K562 (cell line): ENCODE results near the gene KRT81. TPM values are rescaled to one million over a fixed set of nuclear protein-coding genes. Genes with fewer than 3 reads are reported as not detected.
"Not testable (repeated sequence)": the region's sequence is repeated elsewhere in the genome, so short reads cannot be mapped to it uniquely, and the experiment has no call there.

Experiments
- ATAC-seq: fragments of 200-7000 bp; cut with Tn5 transposase; 3 replicates; pipeline ENCODE4 v1.9.1; 2020; ENCODE audit warnings: moderate library complexity
- BruUV-seq: library from RNA; stranded (reverse); fragments of 400-500 nt; replicated peaks from 2 replicates; lab custom pipeline; 2021; lab: Mats Ljungman, UMichigan
- CTCF ChIA-PET: fragments of 300-600 bp; formaldehyde crosslinking; extraction: SDS; loops from one replicate; lab custom pipeline; 2021; ENCODE audit warnings: low intra/inter-chr PET ratio; lab: Yijun Ruan, JAX
- POLR2A ChIA-PET: fragments of 300-600, 350-650 bp; sonication (Branson Sonifier 250); formaldehyde crosslinking; extraction: SDS; loops from one replicate; lab custom pipeline; 2021; ENCODE audit warnings: antibody characterized with exemption, inconsistent platforms; lab: Yijun Ruan, JAX
- DNase-seq, 4 experiments: peaks; one replicate each; pipeline versions ENCODE4 v3.0.0 to v3.0.0-alpha.2; 2011 to 2018; ENCODE audit warnings: low spot score in 3 of 4, mixed read lengths in 3 of 4; ENCODE audit errors: extremely low read depth in 1 of 4
- FAIRE-seq: peaks from 2 replicates; lab custom pipeline; 2011; peaks lifted over from hg19 to GRCh38; lab: Jason Lieb, UNC
- H2AFZ ChIP-seq: 2 replicates; pipeline ENCODE4 v1.6.0; 2011; ENCODE audit warnings: low read depth, low read length, control low read depth, inconsistent platforms
- H3K27ac ChIP-seq: fragments of 200-600 bp; 3 replicates; pipeline ENCODE4 v1.8.0; 2011; ENCODE audit warnings: low read depth, mild to moderate bottlenecking, control low read depth, inconsistent platforms, low read length, moderate library complexity, mixed read lengths; ENCODE audit errors: extremely low read depth
- H3K27me3 ChIP-seq, 2 experiments: fragments of 300-600 bp in 1 of 2; 2 replicates in 1 of 2; 3 replicates in 1 of 2; pipeline versions ENCODE4 v1.6.0 to v1.8.0; 2011; ENCODE audit warnings: inconsistent platforms in 2 of 2, low read length in 2 of 2, mild to moderate bottlenecking in 1 of 2, mixed read lengths in 1 of 2, moderate library complexity in 1 of 2; ENCODE audit not compliant: control insufficient read depth in 2 of 2, insufficient read depth in 2 of 2
- H3K36me3 ChIP-seq: fragments of 300-600 bp; 3 replicates; pipeline ENCODE4 v1.8.0; 2011; ENCODE audit warnings: mild to moderate bottlenecking, low read length, inconsistent platforms; ENCODE audit not compliant: control insufficient read depth, insufficient read depth
- H3K4me1 ChIP-seq, 2 experiments: fragments of 200-600 bp in 1 of 2; replicated peaks in 1 of 2; 2 replicates in 1 of 2; 3 replicates in 1 of 2; pipeline versions ENCODE4 v1.5.1 to v1.8.0; 2011; ENCODE audit warnings: inconsistent platforms in 2 of 2, low read length in 2 of 2, mild to moderate bottlenecking in 1 of 2, mixed read lengths in 1 of 2, moderate library complexity in 1 of 2; ENCODE audit not compliant: control insufficient read depth in 2 of 2, insufficient read depth in 2 of 2
- H3K4me2 ChIP-seq: 2 replicates; pipeline ENCODE4 v1.6.1; 2011; ENCODE audit warnings: low read length, control low read depth, inconsistent platforms, mixed read lengths; ENCODE audit not compliant: insufficient read depth
- H3K4me3 ChIP-seq: fragments of 200-600 bp; sonication (generic), shearing (Covaris generic); 2 replicates; pipeline ENCODE4 v1.5.1; 2016; ENCODE audit warnings: control low read depth, inconsistent platforms
- H3K79me2 ChIP-seq: fragments of 200-600 bp; 3 replicates; pipeline ENCODE4 v1.8.0; 2011; ENCODE audit warnings: low read length, inconsistent platforms; ENCODE audit not compliant: control insufficient read depth, insufficient read depth
- H3K9ac ChIP-seq, 2 experiments: 2 replicates each; pipeline versions ENCODE4 v1.6.0 to v1.6.1; 2011; ENCODE audit warnings: low read depth in 2 of 2, low read length in 2 of 2, control low read depth in 1 of 2, inconsistent platforms in 1 of 2, mild to moderate bottlenecking in 1 of 2, mixed read lengths in 1 of 2; ENCODE audit not compliant: insufficient read depth in 1 of 2
- H3K9me1 ChIP-seq: one replicate; pipeline ENCODE4 v1.6.0; 2011; ENCODE audit warnings: inconsistent platforms, mild to moderate bottlenecking, low read length, moderate library complexity; ENCODE audit not compliant: control insufficient read depth, insufficient read depth
- H3K9me3 ChIP-seq: replicated peaks from 2 replicates; pipeline ENCODE4 v1.5.1; 2011; ENCODE audit warnings: low read depth, low read length, inconsistent platforms; ENCODE audit not compliant: control insufficient read depth, insufficient read depth
- H4K20me1 ChIP-seq: replicated peaks from 2 replicates; pipeline ENCODE4 v1.6.1; 2011; ENCODE audit warnings: low read length, inconsistent platforms, mixed read lengths; ENCODE audit not compliant: control insufficient read depth, insufficient read depth
- CTCF ChIP-seq, 3 experiments: IDR thresholded peaks in 2 of 3; conservative IDR thresholded peaks in 1 of 3; 2 replicates each; pipeline ENCODE4 v1.5.1; 2011 to 2012; ENCODE audit warnings: low read length in 3 of 3, mild to moderate bottlenecking in 3 of 3, control low read depth in 2 of 3, improper control_type of control experiment in 1 of 3, inconsistent platforms in 1 of 3, low read depth in 1 of 3, mixed read lengths in 1 of 3, moderate library complexity in 1 of 3; ENCODE audit not compliant: insufficient read depth in 2 of 3
- CTCFL ChIP-seq: IDR thresholded peaks from 2 replicates; pipeline ENCODE4 v1.6.1; 2011; ENCODE audit warnings: borderline replicate concordance, low read depth, mild to moderate bottlenecking, moderate library complexity, low read length; ENCODE audit not compliant: insufficient read depth, poor library complexity, severe bottlenecking
- EHMT2 ChIP-seq: fragments of 450-650 bp; IDR thresholded peaks from 2 replicates; pipeline ENCODE4 v1.6.1; 2018; ENCODE audit warnings: antibody characterized with exemption
- RAD21 ChIP-seq, 2 experiments: fragments of 250-450 bp in 1 of 2; fragments of 450-650 bp in 1 of 2; sonication (Bioruptor Pico) in 1 of 2; formaldehyde crosslinking in 1 of 2; IDR thresholded peaks in 1 of 2; conservative IDR thresholded peaks in 1 of 2; 2 replicates each; pipeline versions ENCODE4 v1.4.0 to v1.8.0; 2020 to 2022; ENCODE audit warnings: mild to moderate bottlenecking in 2 of 2, moderate library complexity in 1 of 2
- WGBS: fragments of 100-300 bp; shearing (Covaris generic); methylation state at CpG from one replicate; pipeline ENCODE4 v1.1.6; 2016; ENCODE audit warnings: low coverage, mixed read lengths; ENCODE audit not compliant: insufficient coverage; ENCODE audit errors: missing lambda C conversion rate; 5-methylcytosine and 5-hydroxymethylcytosine counted together
- in situ Hi-C: fragments of 300-500 bp; cut with MboI; formaldehyde crosslinking; loops from 4 replicates; pipeline ENCODE4 v1.15.0; 2018; ENCODE audit warnings: inconsistent platforms, mixed read lengths
- intact Hi-C: fragments of 100-400 bp; cut with micrococcal nuclease; formaldehyde crosslinking; loops from 2 replicates; pipeline ENCODE4 v1.14.2; 2022
- polyA plus RNA-seq, 8 experiments: library from polyadenylated mRNA; depleted of rRNA in 4 of 8; stranded (reverse) in 5 of 8; unstranded in 3 of 8; fragments of >200 nt; fragmentation: Nextera tagmentation in 2 of 8; fragmentation: Illumina TruSeq in 1 of 8; extraction: Ambion mirVana in 2 of 8; extraction: Trizol in 1 of 8; gene quantifications; 2 replicates each; pipeline versions ENCODE4 v1.2.1 to v1.2.3, GENCODE V29; 2011 to 2014; ENCODE audit warnings: inconsistent platforms in 1 of 8, missing spikeins in 1 of 8
- total RNA-seq, 7 experiments: library from RNA; depleted of rRNA in 6 of 7; stranded (reverse); fragments of >200 nt in 6 of 7; fragmentation: Illumina TruSeq in 2 of 7; extraction: Trizol in 2 of 7; gene quantifications; 2 replicates each; pipeline versions ENCODE4 v1.2.1 to v1.2.3, GENCODE V29; 2011 to 2021; ENCODE audit warnings: low replicate concordance in 1 of 7

KRT81 gene
- total and polyA plus RNA-seq, 9 of the 15 experiments (the other 6 are each of a cell fraction or from before 2014, with no cell fraction given): 0.27 TPM; not detected in 8

- POLR2A ChIA-PET, H4K20me1 ChIP-seq, CTCF ChIA-PET, BruUV-seq, H3K4me3 ChIP-seq, H3K9me1 ChIP-seq, H3K4me1 ChIP-seq, H3K9me3 ChIP-seq, H3K79me2 ChIP-seq, H3K27ac ChIP-seq, H3K9ac ChIP-seq: not testable (repeated sequence)
- peak; percentile 33 to 37 (median 34) for DNase-seq
- ATAC-seq: peak; percentile 77
- H3K27me3 ChIP-seq: peaks cover 2 to 56% of the 10 kb centered on the region in 2 experiments; a peak in 4 of 5 replicates
- in situ Hi-C loops: loop anchor here (5.0 kb wide), 1 partner anchor 98 kb away; no protein-coding TSS in a partner anchor
- 0% methylated on average over 7 of the region's 9 CpGs for WGBS
- peak; percentile 40 for TF ChIP-seq CTCFL
- 0 out of 2 replicates have a peak, but pooled peaks have one; percentile 9 for TF ChIP-seq EHMT2
- TF ChIP-seq RAD21 (CRISPR knock-in tag; conservative IDR thresholded peaks at IDR 0.05 in 1 of 2, IDR thresholded peaks at IDR 0.05 in 1 of 2): 0 out of 4 replicates have a peak, but pooled peaks of 1 of the 2 experiments have one; percentile 11
- TF ChIP-seq CTCF (IDR thresholded peaks at IDR 0.05 in 2 of 3, conservative IDR thresholded peaks at IDR 0.05 in 1 of 3; ENCODE audit: insufficient read depth in 2 of 3, low read depth in 1 of 3, low read length in 3 of 3): peak; percentile 47 to 64 (median 51)
- TF ChIP-seq, all 486 proteins: peak for 4; not testable (repeated sequence) for 482
- FAIRE-seq, H3K4me2 ChIP-seq, H3K36me3 ChIP-seq, H2AFZ ChIP-seq, intact Hi-C loops: not testable (repeated sequence)
Measured at GRCh38 chr12:52315721-52316120, 24.4 kb upstream of the KRT81 start.
